Measurements from ENCODE around the gene SLC13A1.

The SLC13A1 gene

GRCh38 chr7:123122916-123123315 is 76.9 kb downstream of the SLC13A1 start:
- no peaks in the 10 kb centered on the region for H3K4me1 ChIP-seq (ENCODE audit: low read depth, poor library complexity, severe bottlenecking)
- H3K9ac ChIP-seq = no peak overlapping the region
- no peak overlapping the region for H2AFZ ChIP-seq (ENCODE audit: low read depth)
- H3K79me2 ChIP-seq (ENCODE audit: insufficient read depth, low read depth) = no peaks in the 10 kb centered on the region
- no peaks in the 10 kb centered on the region for H3K27me3 ChIP-seq (ENCODE audit: insufficient read depth, low read depth)
- no peaks in the 10 kb centered on the region for H4K20me1 ChIP-seq (ENCODE audit: insufficient read depth)
- H3K4me2 ChIP-seq = no peak overlapping the region
- no peaks in the 10 kb centered on the region for H3K36me3 ChIP-seq (ENCODE audit: insufficient read depth)
- TF ChIP-seq, protein P1, sequence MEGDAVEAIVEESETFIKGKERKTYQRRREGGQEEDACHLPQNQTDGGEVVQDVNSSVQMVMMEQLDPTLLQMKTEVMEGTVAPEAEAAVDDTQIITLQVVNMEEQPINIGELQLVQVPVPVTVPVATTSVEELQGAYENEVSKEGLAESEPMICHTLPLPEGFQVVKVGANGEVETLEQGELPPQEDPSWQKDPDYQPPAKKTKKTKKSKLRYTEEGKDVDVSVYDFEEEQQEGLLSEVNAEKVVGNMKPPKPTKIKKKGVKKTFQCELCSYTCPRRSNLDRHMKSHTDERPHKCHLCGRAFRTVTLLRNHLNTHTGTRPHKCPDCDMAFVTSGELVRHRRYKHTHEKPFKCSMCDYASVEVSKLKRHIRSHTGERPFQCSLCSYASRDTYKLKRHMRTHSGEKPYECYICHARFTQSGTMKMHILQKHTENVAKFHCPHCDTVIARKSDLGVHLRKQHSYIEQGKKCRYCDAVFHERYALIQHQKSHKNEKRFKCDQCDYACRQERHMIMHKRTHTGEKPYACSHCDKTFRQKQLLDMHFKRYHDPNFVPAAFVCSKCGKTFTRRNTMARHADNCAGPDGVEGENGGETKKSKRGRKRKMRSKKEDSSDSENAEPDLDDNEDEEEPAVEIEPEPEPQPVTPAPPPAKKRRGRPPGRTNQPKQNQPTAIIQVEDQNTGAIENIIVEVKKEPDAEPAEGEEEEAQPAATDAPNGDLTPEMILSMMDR (conservative IDR thresholded peaks at IDR 0.05; ENCODE audit: low read depth, low read length) = no peak
- no peak overlapping the region for H3K27ac ChIP-seq
- H3K4me3 ChIP-seq (IDR thresholded peaks at IDR 0.05; ENCODE audit: insufficient read depth, low read depth, low read length) = no peak overlapping the region

- no peaks in the 10 kb centered on the region for H3K79me2 ChIP-seq (ENCODE audit: insufficient read depth, low read depth)
- H3K27ac ChIP-seq = no peak overlapping the region
- no peaks in the 10 kb centered on the region for H3K27me3 ChIP-seq (ENCODE audit: insufficient read depth, low read depth)
- no peaks in the 10 kb centered on the region for H3K36me3 ChIP-seq (ENCODE audit: insufficient read depth)
- no peaks in the 10 kb centered on the region for H3K4me1 ChIP-seq (ENCODE audit: low read depth, poor library complexity, severe bottlenecking)
- no peak overlapping the region for H3K4me3 ChIP-seq (IDR thresholded peaks at IDR 0.05; ENCODE audit: insufficient read depth, low read depth, low read length)
- no peak overlapping the region for H3K9ac ChIP-seq
- no peak overlapping the region for H2AFZ ChIP-seq (ENCODE audit: low read depth)
- TF ChIP-seq, protein P1 (conservative IDR thresholded peaks at IDR 0.05; ENCODE audit: low read depth, low read length) = no peak
- no peak overlapping the region for H3K4me2 ChIP-seq
- no peaks in the 10 kb centered on the region for H4K20me1 ChIP-seq (ENCODE audit: insufficient read depth)
These were observed 79.5 kb downstream of the SLC13A1 start for GRCh38 chr7:123120286-123120685.

- no peak overlapping the region for H2AFZ ChIP-seq (ENCODE audit: low read depth)
- H3K4me1 ChIP-seq (ENCODE audit: low read depth, poor library complexity, severe bottlenecking) = no peaks in the 10 kb centered on the region
- TF ChIP-seq, protein P1 (conservative IDR thresholded peaks at IDR 0.05; ENCODE audit: low read depth, low read length) = no peak
These were observed 84.4 kb downstream of the SLC13A1 start for GRCh38 chr7:123115331-123115730.

GRCh38 chr7:123114288-123114687 is 85.5 kb downstream of the SLC13A1 start:
- Histone ChIP-seq H3K4me3 (IDR thresholded peaks at IDR 0.05; ENCODE audit: insufficient read depth, low read depth, low read length) (no peak overlapping the region), H3K4me2 (no peak overlapping the region), H2AFZ (ENCODE audit: low read depth) (no peak overlapping the region), H3K36me3 (ENCODE audit: insufficient read depth) (no peaks in the 10 kb centered on the region), H3K27ac (no peak overlapping the region), H3K9ac (no peak overlapping the region), H3K27me3 (ENCODE audit: insufficient read depth, low read depth) (no peaks in the 10 kb centered on the region), H3K4me1 (ENCODE audit: low read depth, poor library complexity, severe bottlenecking) (no peaks in the 10 kb centered on the region), H4K20me1 (ENCODE audit: insufficient read depth) (no peaks in the 10 kb centered on the region), H3K79me2 (ENCODE audit: insufficient read depth, low read depth) (no peaks in the 10 kb centered on the region)
- TF ChIP-seq, protein P1 (conservative IDR thresholded peaks at IDR 0.05; ENCODE audit: low read depth, low read length) = no peak

More at GRCh38 chr7:123115331-123115730, 84.4 kb downstream of the SLC13A1 start:
- no peak overlapping the region for H3K27ac ChIP-seq
- H3K4me3 ChIP-seq (IDR thresholded peaks at IDR 0.05; ENCODE audit: insufficient read depth, low read depth, low read length) = no peak overlapping the region
- H3K79me2 ChIP-seq (ENCODE audit: insufficient read depth, low read depth) = no peaks in the 10 kb centered on the region
- no peak overlapping the region for H3K4me2 ChIP-seq
- H3K36me3 ChIP-seq (ENCODE audit: insufficient read depth) = no peaks in the 10 kb centered on the region
- H4K20me1 ChIP-seq (ENCODE audit: insufficient read depth) = no peaks in the 10 kb centered on the region
- H3K27me3 ChIP-seq (ENCODE audit: insufficient read depth, low read depth) = no peaks in the 10 kb centered on the region
- no peak overlapping the region for H3K9ac ChIP-seq
